Myocyte (in vitro differentiated cells): Measurements from ENCODE around the gene ZNF841. TPM values are rescaled to one million over a fixed set of nuclear protein-coding genes. Genes with fewer than 3 reads are reported as not detected.
"Not testable (repeated sequence)": the region's sequence is repeated elsewhere in the genome, so short reads cannot be mapped to it uniquely, and the experiment has no call there.

Experiments
- DNase-seq: peaks from one replicate; pipeline ENCODE4 v3.0.0-alpha.2; 2012; ENCODE audit warnings: low read depth
- polyA plus RNA-seq: library from polyadenylated mRNA; unstranded; fragments of >200 nt; gene quantifications from one replicate; pipeline ENCODE4 v1.2.1, GENCODE V29; 2012; ENCODE audit warnings: missing spikeins
- total RNA-seq: library from RNA; depleted of rRNA; stranded (reverse); fragments of >200 nt; gene quantifications from 2 replicates; pipeline ENCODE4 v1.2.3, GENCODE V29; 2014

Gene ZNF841
- 13.3 and 13.9 TPM in 2 replicates for total RNA-seq
- 10.3 TPM for polyA plus RNA-seq

GRCh38 chr19:52095172-52096014, at the start of gene ZNF841:
TSS of gene ZNF841 (minus strand) at chr19:52095765. CDS start at chr19:52084801, 10,964 bp downstream.
- peak; percentile 95 for DNase-seq

- no peak for DNase-seq
Observed at GRCh38 chr19:52142001-52142595, 46.5 kb upstream of the ZNF841 start.

GRCh38 chr19:52141203-52141602, 45.6 kb upstream of the ZNF841 start:
- DNase-seq = no peak

GRCh38 chr19:52140032-52140710, 44.6 kb upstream of the ZNF841 start:
- DNase-seq = no peak

- DNase-seq = peak; percentile 96
Observed at GRCh38 chr19:52139252-52140031, 43.9 kb upstream of the ZNF841 start, which contains the start of gene ZNF616. TSS of gene ZNF616 (minus strand) at chr19:52139938. CDS start at chr19:52130512, 9,426 bp downstream.

- no peak for DNase-seq
Observed at GRCh38 chr19:52138983-52139251, 43.4 kb upstream of the ZNF841 start.

- peak; percentile 40 for DNase-seq
Observed at GRCh38 chr19:52138278-52138982, 42.9 kb upstream of the ZNF841 start.

- DNase-seq = no peak
Observed at GRCh38 chr19:52120286-52120685, 24.7 kb upstream of the ZNF841 start.

- no peak for DNase-seq
Observed at GRCh38 chr19:52115526-52116053, 20.0 kb upstream of the ZNF841 start.

GRCh38 chr19:52114691-52115090, 19.1 kb upstream of the ZNF841 start:
- no peak for DNase-seq

GRCh38 chr19:52112624-52113023, 17.1 kb upstream of the ZNF841 start:
- no peak for DNase-seq

GRCh38 chr19:52110780-52111179, 15.2 kb upstream of the ZNF841 start:
- peak; percentile 35 for DNase-seq

GRCh38 chr19:52102782-52103181, 7.2 kb upstream of the ZNF841 start:
- no peak for DNase-seq

GRCh38 chr19:52101866-52102562, 6.4 kb upstream of the ZNF841 start:
- DNase-seq = no peak

- DNase-seq = no peak
Observed at GRCh38 chr19:52099497-52100138, 4.1 kb upstream of the ZNF841 start.

- not testable (repeated sequence) for DNase-seq
Observed at GRCh38 chr19:52096416-52096815, 851 bp upstream of the ZNF841 start.

GRCh38 chr19:52094526-52095130, 937 bp downstream of the ZNF841 start:
- peak; percentile 6 for DNase-seq

GRCh38 chr19:52086481-52086880, 9.1 kb downstream of the ZNF841 start:
- peak; percentile 18 for DNase-seq

GRCh38 chr19:52070496-52070895, 25.1 kb downstream of the ZNF841 start:
- DNase-seq = no peak
